Activated CD8-positive, alpha-beta T cell treated with anti-CD3 and anti-CD28 coated beads, Interleukin-2, amount 10 ng/mL, durations not matched to agents 7 days and 5 days (primary cell): ENCODE data around the gene TM9SF2. TPM values are rescaled to one million over a fixed set of nuclear protein-coding genes. Genes with fewer than 3 reads are reported as not detected.

ENCODE experiments used
- ATAC-seq: fragments of 150-1000 bp; cut with Tn5 transposase; one replicate; pipeline ENCODE4 v1.10.0; 2021; ENCODE audit warnings: moderate library complexity
- CTCF ChIA-PET: fragments of 350-600 bp; sonication (Branson Sonifier 250); formaldehyde crosslinking; loops from one replicate; lab custom pipeline; 2021; ENCODE audit warnings: antibody characterized with exemption; lab: Charles Lee
- POLR2A ChIA-PET: fragments of 350-600 bp; sonication (Branson Sonifier 250); formaldehyde crosslinking; loops from one replicate; lab custom pipeline; 2021; ENCODE audit warnings: antibody characterized with exemption; lab: Charles Lee
- DNase-seq: peaks from one replicate; pipeline ENCODE4 v3.0.0-alpha.2; 2020
- H3K27ac Mint-ChIP-seq: one replicate; pipeline ENCODE4 v1.8.0; 2021; ENCODE audit warnings: mild to moderate bottlenecking, mixed read lengths
- H3K27me3 Mint-ChIP-seq: one replicate; pipeline ENCODE4 v1.8.0; 2021; ENCODE audit warnings: low read depth, mixed read lengths
- H3K36me3 Mint-ChIP-seq: one replicate; pipeline ENCODE4 v1.8.0; 2021; ENCODE audit warnings: low read depth, mixed read lengths
- H3K4me1 Mint-ChIP-seq: one replicate; pipeline ENCODE4 v1.8.0; 2021; ENCODE audit warnings: low read depth, mixed read lengths
- H3K4me3 Mint-ChIP-seq: one replicate; pipeline ENCODE4 v1.8.0; 2021; ENCODE audit warnings: mild to moderate bottlenecking, mixed read lengths
- H3K9me3 Mint-ChIP-seq: one replicate; pipeline ENCODE4 v1.8.0; 2022; ENCODE audit warnings: mixed read lengths; ENCODE audit not compliant: insufficient read depth
- total RNA-seq, 2 experiments: library from RNA; stranded (reverse); gene quantifications; one replicate each; pipeline ENCODE4 v1.2.3, GENCODE V29; 2021

Gene TM9SF2
- total RNA-seq, 2 experiments from 2014 or later: 64.4 to 64.5 TPM

- ChIA-PET CTCF (interaction anchor here (0.6 to 3.2 kb wide), 9 partner anchors 12 to 141 kb away, joined by 3 to 11 read pairs (median 3); partner anchors contain the start of gene CLYBL), POLR2A (no interaction called here)
- Mint-ChIP-seq H3K27me3 (no peaks in the 10 kb centered on the region), H3K27ac (no peak overlapping the region), H3K9me3 (no peaks in the 10 kb centered on the region), H3K36me3 (peaks cover 53% of the 10 kb centered on the region), H3K4me3 (no peak overlapping the region), H3K4me1 (peaks cover 24% of the 10 kb centered on the region)
- peak; percentile 49 for DNase-seq
- ATAC-seq: peak; percentile 48
Measured at GRCh38 chr13:99528547-99528946, 27.3 kb downstream of the TM9SF2 start.

GRCh38 chr13:99536023-99536422, 34.8 kb downstream of the TM9SF2 start:
- ChIA-PET CTCF (interaction anchor here (1.0 to 1.5 kb wide), 3 partner anchors 10 to 70 kb away, joined by 3 to 4 read pairs (median 3); partner anchors contain the start of gene CLYBL), POLR2A (no interaction called here)
- no peak overlapping the region for H3K27ac Mint-ChIP-seq
- H3K27me3 Mint-ChIP-seq: no peaks in the 10 kb centered on the region
- no peak overlapping the region for H3K4me3 Mint-ChIP-seq
- DNase-seq (no peak), ATAC-seq (no peak)
- peaks cover 44% of the 10 kb centered on the region for H3K36me3 Mint-ChIP-seq
- no peaks in the 10 kb centered on the region for H3K9me3 Mint-ChIP-seq
- peaks cover 13% of the 10 kb centered on the region for H3K4me1 Mint-ChIP-seq

GRCh38 chr13:99540530-99540929, 39.3 kb downstream of the TM9SF2 start:
- ChIA-PET POLR2A (no interaction called here), CTCF (interaction anchor here (1.2 to 1.3 kb wide), 2 partner anchors 13 to 104 kb away, joined by 3 to 6 read pairs; no protein-coding TSS in a partner anchor)
- ATAC-seq: no peak
- no peak for DNase-seq
- H3K9me3 Mint-ChIP-seq: no peaks in the 10 kb centered on the region
- H3K4me1 Mint-ChIP-seq: peaks cover 29% of the 10 kb centered on the region
- H3K4me3 Mint-ChIP-seq: no peak overlapping the region
- peak overlapping the region; percentile 40 for H3K27ac Mint-ChIP-seq
- no peaks in the 10 kb centered on the region for H3K27me3 Mint-ChIP-seq
- H3K36me3 Mint-ChIP-seq: peaks cover 60% of the 10 kb centered on the region

DNA sequence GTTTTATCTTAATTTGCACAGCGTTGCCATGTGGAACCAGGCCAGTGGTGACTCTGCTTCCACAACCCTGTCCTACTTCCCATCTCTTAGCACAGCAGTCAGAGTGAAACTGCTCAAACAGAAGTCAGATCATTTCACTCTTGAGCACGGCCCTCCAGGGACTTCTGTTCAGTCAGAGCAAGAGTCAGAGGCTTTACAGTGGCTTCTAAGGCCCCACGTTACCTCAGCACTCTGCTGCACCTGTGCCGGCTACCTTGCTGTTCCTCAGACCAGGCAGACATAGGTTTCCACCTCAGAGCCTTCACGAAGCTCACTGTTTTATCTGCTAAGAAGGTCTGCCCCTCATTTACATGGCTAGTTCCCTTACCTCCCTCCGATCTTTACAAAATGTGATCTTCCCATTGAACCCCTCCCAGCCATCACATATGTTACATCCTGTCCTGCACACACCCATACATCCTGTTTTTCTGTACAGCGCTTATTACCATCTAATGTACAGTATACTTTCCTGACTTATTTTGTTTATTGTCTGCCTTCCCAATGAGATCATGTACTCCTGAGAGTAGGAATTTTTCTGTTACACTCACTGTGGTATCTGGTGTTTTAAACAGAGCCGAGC, 41.6 kb downstream of the TM9SF2 start:
- DNase-seq (peak; percentile 47), ATAC-seq (peak; percentile 86)
- H3K36me3 Mint-ChIP-seq: peaks cover 73% of the 10 kb centered on the region
- POLR2A ChIA-PET: no interaction called here
- CTCF ChIA-PET: interaction anchor here (0.6 to 2.0 kb wide), 5 partner anchors 37 to 366 kb away, joined by 3 to 4 read pairs (median 4); no protein-coding TSS in a partner anchor
- peak overlapping the region; percentile 86 for H3K27ac Mint-ChIP-seq
- H3K4me1 Mint-ChIP-seq: peaks cover 39% of the 10 kb centered on the region
- no peaks in the 10 kb centered on the region for H3K9me3 Mint-ChIP-seq
- peak overlapping the region; percentile 47 for H3K4me3 Mint-ChIP-seq
- no peaks in the 10 kb centered on the region for H3K27me3 Mint-ChIP-seq

DNA sequence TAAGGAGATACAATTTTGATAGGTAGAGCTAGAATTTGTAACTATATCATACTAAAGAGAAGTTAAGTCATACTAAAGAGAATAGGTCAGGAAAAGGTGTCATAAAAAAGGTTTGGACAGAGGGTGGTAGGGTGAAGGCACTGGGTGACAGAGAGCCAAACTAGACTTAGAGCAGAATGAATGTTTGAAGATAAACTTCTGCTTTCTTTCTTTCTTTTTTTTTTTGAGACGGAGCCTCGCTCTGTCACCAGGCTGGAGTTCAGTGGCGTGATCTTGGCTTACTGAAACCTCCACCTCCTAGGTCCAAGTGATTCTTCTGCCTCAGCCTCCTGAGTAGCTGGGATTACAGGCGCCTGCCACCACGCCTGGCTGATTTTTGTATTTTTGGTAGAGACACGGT, 44.1 kb downstream of the TM9SF2 start:
- ChIA-PET POLR2A (no interaction called here), CTCF (interaction anchor here (1.4 kb wide), 2 partner anchors 20 to 109 kb away, joined by 3 to 5 read pairs; no protein-coding TSS in a partner anchor)
- ATAC-seq: no peak
- Mint-ChIP-seq H3K27ac (no peak overlapping the region), H3K9me3 (no peaks in the 10 kb centered on the region), H3K36me3 (peaks cover 80% of the 10 kb centered on the region), H3K27me3 (no peaks in the 10 kb centered on the region), H3K4me1 (peaks cover 52% of the 10 kb centered on the region), H3K4me3 (no peak overlapping the region)
- no peak for DNase-seq

GRCh38 chr13:99545979-99546378, 44.7 kb downstream of the TM9SF2 start:
- DNase-seq: no peak
- H3K4me1 Mint-ChIP-seq: peaks cover 45% of the 10 kb centered on the region
- no peak for ATAC-seq
- H3K27ac Mint-ChIP-seq: no peak overlapping the region
- H3K27me3 Mint-ChIP-seq: no peaks in the 10 kb centered on the region
- H3K4me3 Mint-ChIP-seq: no peak overlapping the region
- H3K9me3 Mint-ChIP-seq: no peaks in the 10 kb centered on the region
- H3K36me3 Mint-ChIP-seq: peaks cover 74% of the 10 kb centered on the region
- ChIA-PET CTCF (interaction anchor here (0.7 to 1.4 kb wide), 3 partner anchors 20 to 111 kb away, joined by 3 to 5 read pairs (median 3); no protein-coding TSS in a partner anchor), POLR2A (no interaction called here)

- ChIA-PET POLR2A (interaction anchor here (1.0 kb wide), 1 partner anchor 12 kb away, joined by 4 read pairs; no protein-coding TSS in a partner anchor), CTCF (interaction anchor here (0.9 to 1.4 kb wide), 2 partner anchors 21 to 166 kb away, joined by 3 read pairs; no protein-coding TSS in a partner anchor)
- DNase-seq (no peak), ATAC-seq (no peak)
- peaks cover 41% of the 10 kb centered on the region for H3K4me1 Mint-ChIP-seq
- no peaks in the 10 kb centered on the region for H3K9me3 Mint-ChIP-seq
- H3K4me3 Mint-ChIP-seq: no peak overlapping the region
- peaks cover 76% of the 10 kb centered on the region for H3K36me3 Mint-ChIP-seq
- H3K27me3 Mint-ChIP-seq: no peaks in the 10 kb centered on the region
- no peak overlapping the region for H3K27ac Mint-ChIP-seq
Measured at GRCh38 chr13:99546878-99547277, 45.6 kb downstream of the TM9SF2 start.

DNA sequence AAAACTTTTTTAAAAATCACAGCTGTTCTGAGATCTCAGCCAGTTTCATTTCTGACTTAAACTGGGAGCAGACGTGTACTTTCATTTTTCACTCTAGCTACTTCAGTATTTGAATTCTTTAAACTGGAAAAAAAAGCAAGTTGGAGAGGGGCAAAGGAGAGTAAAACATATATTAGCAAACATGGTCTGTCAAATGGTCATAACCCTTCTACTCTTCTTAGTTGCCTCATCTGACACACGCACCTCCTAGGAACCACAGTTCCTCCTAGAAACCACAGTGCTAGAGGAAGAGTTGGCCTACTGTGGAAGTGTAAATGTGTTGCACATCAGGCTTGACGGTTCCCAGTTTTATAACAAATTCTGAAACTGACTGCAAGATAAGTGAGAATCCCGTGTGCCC, 47.2 kb downstream of the TM9SF2 start:
- no peak overlapping the region for H3K27ac Mint-ChIP-seq
- H3K36me3 Mint-ChIP-seq: peaks cover 74% of the 10 kb centered on the region
- H3K9me3 Mint-ChIP-seq: no peaks in the 10 kb centered on the region
- ATAC-seq: no peak
- no peaks in the 10 kb centered on the region for H3K27me3 Mint-ChIP-seq
- H3K4me1 Mint-ChIP-seq: peaks cover 29% of the 10 kb centered on the region
- no peak overlapping the region for H3K4me3 Mint-ChIP-seq
- ChIA-PET POLR2A (no interaction called here), CTCF (no interaction called here)
- DNase-seq: no peak

DNA sequence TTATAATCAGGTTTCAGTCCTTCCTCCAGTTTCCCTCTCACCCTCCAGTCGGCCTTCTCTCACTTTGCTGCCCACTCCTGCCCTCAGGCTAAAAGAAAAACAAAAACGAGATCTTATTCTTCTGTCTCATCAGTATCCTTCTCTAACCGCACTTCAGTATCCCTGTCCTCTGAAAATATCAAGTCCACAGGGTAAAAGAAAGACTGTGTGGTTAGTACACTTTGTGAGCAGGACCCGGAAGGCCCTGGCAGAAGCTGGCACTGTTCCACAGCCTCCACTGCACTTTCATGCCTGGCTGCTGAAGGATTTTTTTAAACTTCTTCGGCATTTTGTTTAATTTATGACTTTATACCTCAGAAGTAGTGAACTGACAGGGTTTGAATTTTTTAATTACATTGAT, 51.8 kb downstream of the TM9SF2 start:
- Mint-ChIP-seq H3K36me3 (peaks cover 76% of the 10 kb centered on the region), H3K9me3 (no peaks in the 10 kb centered on the region), H3K27ac (no peak overlapping the region), H3K4me1 (peaks cover 17% of the 10 kb centered on the region), H3K4me3 (no peak overlapping the region), H3K27me3 (no peaks in the 10 kb centered on the region)
- DNase-seq (no peak), ATAC-seq (no peak)
- CTCF ChIA-PET: interaction anchor here (1.1 to 2.0 kb wide), 2 partner anchors 12 to 53 kb away, joined by 3 to 5 read pairs; partner anchors contain the start of gene CLYBL
- POLR2A ChIA-PET: no interaction called here

GRCh38 chr13:99555149-99555548, 53.9 kb downstream of the TM9SF2 start:
- DNase-seq (no peak), ATAC-seq (no peak)
- Mint-ChIP-seq H3K27me3 (no peaks in the 10 kb centered on the region), H3K9me3 (no peaks in the 10 kb centered on the region), H3K4me3 (no peak overlapping the region), H3K27ac (no peak overlapping the region), H3K4me1 (peaks cover 2% of the 10 kb centered on the region), H3K36me3 (peaks cover 71% of the 10 kb centered on the region)
- ChIA-PET POLR2A (no interaction called here), CTCF (no interaction called here)

GRCh38 chr13:99556867-99557443, 55.7 kb downstream of the TM9SF2 start:
- ChIA-PET CTCF (interaction anchor here (0.8 to 1.6 kb wide), 3 partner anchors 21 to 69 kb away, joined by 3 to 4 read pairs (median 3); no protein-coding TSS in a partner anchor), POLR2A (no interaction called here)
- Mint-ChIP-seq H3K27ac (no peak overlapping the region), H3K36me3 (peaks cover 67% of the 10 kb centered on the region), H3K27me3 (no peaks in the 10 kb centered on the region), H3K4me3 (no peak overlapping the region), H3K4me1 (no peaks in the 10 kb centered on the region), H3K9me3 (no peaks in the 10 kb centered on the region)
- no peak for ATAC-seq
- DNase-seq: no peak
